Activated naive CD4-positive, alpha-beta T cell treated with anti-CD3 and anti-CD28 coated beads for 36 hours (primary cell): Measurements from ENCODE around the gene MRRF. TPM values are rescaled to one million over a fixed set of nuclear protein-coding genes. Genes with fewer than 3 reads are reported as not detected.

Source experiments
- total RNA-seq, 2 experiments: library from RNA; stranded (reverse); gene quantifications; one replicate each; pipeline ENCODE4 v1.2.3, GENCODE V29; 2021

The MRRF gene
- total RNA-seq, 2 experiments from 2014 or later = 51.0 TPM

Other genes with a start within 250 kb of the MRRF start
- gene TTLL11, start 171.6 kb upstream of the MRRF start, total RNA-seq = under 1 TPM; 0.84 to 0.86 TPM
- 10 to 100 TPM; 45.5 to 47.9 TPM for gene NDUFA8, start 105.1 kb upstream of the MRRF start, total RNA-seq
- gene MORN5, start 105.0 kb upstream of the MRRF start, total RNA-seq = not detected
- gene LHX6, start 35.9 kb upstream of the MRRF start, total RNA-seq = under 1 TPM in 1 of 2 experiments, not detected in 1; 0.10 TPM
- 10 to 100 TPM; 25.8 to 25.9 TPM for gene RBM18, start within 50 bp of the MRRF start, total RNA-seq
- gene PTGS1, start 106.1 kb downstream of the MRRF start, total RNA-seq = not detected
- not detected for gene OR1J1, start 213.0 kb downstream of the MRRF start, total RNA-seq
- not detected for gene OR1J2, start 245.9 kb downstream of the MRRF start, total RNA-seq